GM19324 (cell line): ENCODE measurements around the gene GARIN5A.
A peak's percentile ranks its signal among the peaks of the same experiment; 100 is the strongest.

Source experiments
- ATAC-seq: cut with Tn5 transposase; IDR thresholded peaks from one replicate; pipeline ENCODE4 v1.9.1; 2021; ENCODE audit warnings: mild to moderate bottlenecking, moderate library complexity; ENCODE audit not compliant: unreplicated experiment, low FRiP score

The GARIN5A gene

DNA sequence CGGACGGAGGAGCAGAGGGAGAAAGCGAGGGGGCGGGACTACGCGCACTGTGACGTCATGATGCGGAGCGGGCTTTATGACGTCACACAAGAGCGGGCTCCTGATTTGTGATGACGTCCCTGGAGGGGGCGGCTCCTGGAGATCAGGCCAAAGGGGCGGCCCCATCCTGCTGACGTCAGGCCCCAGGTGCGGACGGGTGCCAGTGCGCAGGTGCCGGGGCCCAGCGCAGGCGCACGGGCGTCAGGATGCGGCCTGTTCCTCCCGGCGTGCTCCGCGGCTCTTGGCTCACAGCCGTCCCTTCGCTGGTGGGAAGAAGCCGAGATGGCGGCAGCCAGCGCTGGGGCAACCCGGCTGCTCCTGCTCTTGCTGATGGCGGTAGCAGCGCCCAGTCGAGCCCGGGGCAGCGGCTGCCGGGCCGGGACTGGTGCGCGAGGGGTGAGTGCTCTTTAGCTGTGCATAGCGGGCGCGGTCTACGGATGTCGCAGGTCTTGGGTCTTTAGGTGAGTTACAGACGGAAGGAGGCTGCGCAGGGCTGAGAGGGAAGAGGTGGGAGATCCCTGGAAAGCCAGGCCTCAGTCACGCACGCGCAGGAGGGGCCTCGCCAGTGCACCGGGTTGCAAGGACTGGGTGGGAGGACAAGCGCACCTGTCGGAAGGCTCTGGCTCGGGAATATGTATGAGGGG lies at the start of gene GARIN5A, which contains the start of gene EMC10:
TSS of gene GARIN5A (minus strand) at position 625 of the 683 bp plus-strand sequence. CDS start at position 165, 460 bp downstream.
TSS of gene EMC10 (plus strand) at position 284 of the 683 bp plus-strand sequence. CDS start at position 322, 38 bp downstream.
- peak; percentile 85 for ATAC-seq

DNA sequence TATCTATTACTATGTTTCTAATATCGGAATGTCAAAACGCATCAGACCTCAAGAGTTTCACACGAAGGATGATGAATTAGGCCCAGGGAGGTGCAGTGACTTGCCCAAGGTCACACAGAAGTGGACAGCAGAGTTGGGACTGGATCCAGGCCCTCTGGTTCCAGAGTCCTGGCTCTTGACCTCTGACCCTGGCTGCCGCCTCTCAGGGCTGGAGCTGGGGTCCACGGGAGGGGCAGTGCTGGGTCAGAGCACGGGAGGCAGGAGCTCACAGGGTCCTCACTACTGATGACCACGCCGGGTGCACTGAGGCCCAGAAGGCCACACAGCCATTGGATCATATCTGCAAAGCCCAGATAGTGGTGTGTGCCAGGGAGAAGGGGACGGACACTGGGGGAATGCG lies 46.2 kb upstream of the GARIN5A start:
- no peak for ATAC-seq

DNA sequence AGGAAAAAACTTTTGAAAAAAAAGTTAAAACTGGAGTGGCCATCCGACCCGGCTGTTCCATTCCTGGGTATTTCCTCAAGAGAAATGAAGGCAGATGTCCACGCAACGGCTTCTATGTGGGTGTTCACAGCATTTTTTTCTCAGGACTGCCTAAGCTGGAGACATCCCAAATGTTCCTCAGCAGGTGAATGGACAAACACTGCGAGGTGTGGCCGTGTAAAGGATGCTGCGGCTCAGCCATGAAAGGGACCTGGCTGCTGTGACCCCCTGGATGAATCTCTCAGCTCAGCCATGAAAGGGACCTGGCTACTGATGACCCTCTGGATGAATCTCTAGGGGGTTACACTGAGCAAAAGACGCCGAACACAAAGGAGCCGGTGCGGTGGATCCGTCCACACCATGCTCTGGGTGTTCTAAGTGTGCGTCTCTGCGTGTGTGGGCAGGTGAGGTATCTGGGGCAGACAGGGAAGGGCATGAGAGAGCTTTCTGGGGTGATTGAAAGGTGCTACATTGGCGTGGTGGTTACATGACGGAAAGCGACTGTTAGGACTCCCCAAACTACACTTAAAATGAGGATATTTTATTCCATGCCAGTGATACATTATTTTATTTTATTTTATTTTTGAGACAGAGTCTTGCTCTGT lies 44.3 kb upstream of the GARIN5A start:
- no peak for ATAC-seq

GRCh38 chr19:50519006-50519575 lies 42.4 kb upstream of the GARIN5A start:
- no peak for ATAC-seq

DNA sequence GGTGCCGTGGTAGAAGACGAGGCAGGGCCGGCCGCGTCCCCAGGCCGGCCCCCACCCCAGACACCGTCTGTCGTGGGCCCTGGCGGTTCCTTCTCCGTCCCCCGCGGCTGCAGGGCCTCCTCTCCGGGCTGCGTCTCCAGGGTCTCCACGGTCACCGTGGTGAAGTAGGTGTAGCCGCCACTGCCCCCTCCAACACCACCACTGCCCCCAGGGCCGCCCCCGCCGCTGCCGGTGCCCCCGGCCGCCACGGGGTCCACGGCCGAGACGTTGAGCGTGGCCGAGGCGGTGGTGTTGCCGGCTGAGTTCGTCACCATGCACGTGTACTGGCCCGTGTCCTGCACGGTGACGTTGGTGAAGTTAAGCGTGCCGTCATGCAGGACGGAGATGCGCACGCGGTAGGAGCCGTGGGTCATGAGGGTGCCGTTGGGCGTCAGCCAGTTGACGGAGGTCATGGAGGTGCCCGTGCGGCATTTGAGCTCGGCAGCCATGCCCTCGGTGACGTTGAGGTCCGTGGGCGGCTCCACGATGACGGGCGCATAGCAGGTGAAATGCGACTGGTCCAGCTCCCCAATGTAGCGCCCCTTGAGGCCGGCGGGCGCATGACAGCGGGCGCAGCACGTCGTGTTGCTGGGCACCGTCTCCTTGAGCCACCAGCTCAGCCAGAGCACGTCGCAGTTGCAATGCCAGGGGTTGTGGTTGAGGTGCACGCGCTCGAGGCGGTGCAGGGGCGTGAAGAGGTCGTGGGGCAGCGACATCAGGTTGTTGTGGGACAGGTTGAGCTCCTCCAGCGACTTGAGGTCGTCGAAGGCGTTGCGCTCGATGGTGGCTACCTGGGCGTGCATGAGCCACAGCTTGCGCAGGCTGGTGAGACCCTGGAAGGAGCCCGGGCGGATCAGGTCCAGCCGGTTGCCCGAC lies 41.7 kb upstream of the GARIN5A start:
- ATAC-seq: no peak

DNA sequence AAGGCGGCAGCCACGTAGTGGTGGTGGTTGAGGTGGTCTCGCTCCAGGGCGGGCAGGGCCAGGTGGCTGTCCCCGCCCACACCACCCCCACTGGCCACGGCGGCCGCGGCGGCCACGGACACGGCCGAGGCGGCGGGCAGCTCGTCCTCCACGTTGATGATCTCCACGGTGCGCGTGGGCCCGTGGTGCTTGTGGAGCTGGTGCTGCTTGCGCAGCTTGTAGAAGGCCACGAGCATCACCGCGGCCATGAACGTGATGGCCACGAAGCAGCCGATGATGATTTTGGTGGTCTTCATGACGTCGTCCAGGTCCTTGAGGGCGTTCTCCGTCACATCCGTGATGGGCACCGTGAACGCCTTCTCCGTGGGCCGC lies 41.0 kb upstream of the GARIN5A start:
- ATAC-seq: no peak

GRCh38 chr19:50516964-50517703 lies 40.5 kb upstream of the GARIN5A start:
- ATAC-seq: no peak

GRCh38 chr19:50516456-50516855 lies 39.8 kb upstream of the GARIN5A start:
- no peak for ATAC-seq

DNA sequence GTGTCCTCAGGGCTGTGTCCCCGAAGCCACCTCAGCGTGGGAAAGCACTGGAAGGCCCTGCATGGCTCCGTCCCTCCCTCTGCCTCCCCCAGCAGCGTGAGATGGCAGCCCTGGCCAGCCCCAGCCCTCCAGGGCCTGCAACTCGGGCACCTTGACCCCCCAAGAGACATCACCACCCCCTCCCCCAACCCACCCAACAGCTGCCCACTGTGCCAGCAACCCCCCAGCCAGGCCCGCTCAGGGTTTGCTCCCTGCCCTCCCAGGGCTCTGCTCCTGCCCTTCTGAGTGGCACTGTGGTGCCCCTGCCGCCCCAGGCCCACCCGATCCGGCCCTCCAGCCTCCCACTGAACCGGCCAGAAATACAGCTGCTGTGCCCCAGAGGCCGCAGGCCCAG lies 38.5 kb upstream of the GARIN5A start:
- ATAC-seq: no peak

DNA sequence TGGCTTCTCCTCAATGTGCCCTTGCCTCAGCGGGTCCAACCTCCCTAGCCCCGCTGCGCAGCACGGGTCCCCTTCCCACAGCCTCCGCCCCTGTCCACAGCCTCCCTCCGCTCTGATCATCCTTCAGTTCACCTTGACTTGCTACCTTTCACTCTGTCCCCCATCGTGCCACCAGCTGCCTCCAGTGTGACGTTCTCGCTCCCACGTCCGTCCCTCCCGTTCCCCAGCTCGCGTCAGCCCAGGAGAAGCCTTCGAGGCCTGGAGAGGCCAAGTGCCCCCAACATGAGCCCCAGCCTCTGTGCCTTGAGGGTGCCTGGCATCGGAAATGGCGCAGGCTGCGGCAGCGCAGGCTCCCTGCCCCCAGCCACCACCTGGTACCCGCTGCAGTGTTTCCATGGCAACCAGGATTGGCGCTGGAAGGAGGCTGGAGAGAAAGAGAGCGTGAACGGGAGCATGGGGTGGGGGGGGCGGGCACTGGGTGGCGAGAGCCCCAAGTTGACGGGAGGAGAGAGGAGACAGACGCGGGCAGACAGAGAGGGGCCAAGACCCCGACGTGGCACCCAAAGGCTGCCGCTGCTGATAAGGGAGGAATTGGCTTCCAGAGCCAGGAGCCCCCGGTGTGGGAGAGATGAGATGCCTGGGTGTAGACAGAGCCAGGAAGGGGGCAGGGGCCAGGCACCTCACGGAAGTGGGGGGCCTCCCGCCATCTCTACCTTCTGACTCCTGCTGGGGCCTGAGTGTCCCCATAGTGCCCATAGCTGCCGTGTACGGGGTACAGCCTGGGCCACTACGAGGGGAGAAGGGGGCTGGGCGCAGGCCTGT lies 37.9 kb upstream of the GARIN5A start:
- no peak for ATAC-seq

- ATAC-seq: no peak
Observed at GRCh38 chr19:50513746-50514345, 37.2 kb upstream of the GARIN5A start, which contains the start of gene ASPDH. Gene ASPDH, minus strand, starts transcription at chr19:50513913. Its CDS starts 90 bp downstream, at chr19:50513823.

DNA sequence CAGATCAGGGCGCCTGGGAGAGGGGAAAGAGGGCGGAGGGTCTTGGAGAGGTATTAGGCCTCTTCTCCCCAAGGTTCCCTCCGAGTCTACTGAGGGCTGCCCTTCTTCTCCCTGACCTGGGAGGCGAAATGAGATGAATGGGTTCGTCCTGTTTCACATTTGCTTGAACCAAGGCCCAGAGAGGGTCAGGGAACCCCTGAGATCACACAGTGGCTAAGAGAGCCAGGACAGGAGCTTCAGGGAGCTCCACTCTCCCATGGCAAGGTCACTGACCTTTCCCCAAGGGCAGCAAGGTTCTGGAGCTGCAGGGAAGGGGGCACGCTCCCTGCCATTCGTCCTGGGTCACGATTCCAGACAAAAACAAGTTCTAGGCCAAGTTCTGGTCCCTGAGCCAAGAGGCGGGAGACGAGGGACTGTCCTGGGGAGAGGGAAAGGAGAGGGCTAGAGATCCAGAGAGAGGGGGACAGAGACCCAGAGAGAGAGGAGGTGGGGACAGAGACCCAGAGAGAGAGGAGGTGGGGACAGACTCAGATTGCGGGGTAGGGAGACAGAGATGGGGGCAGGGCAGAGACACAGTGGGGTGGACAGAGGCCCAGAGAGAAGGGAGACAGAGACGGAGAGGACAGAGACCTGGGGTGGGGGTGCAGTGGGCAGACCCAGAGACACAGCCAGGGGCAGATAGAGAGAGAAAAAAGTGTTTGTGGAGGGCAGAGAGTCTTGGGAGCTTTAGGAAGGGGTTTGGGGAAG lies 36.5 kb upstream of the GARIN5A start:
- ATAC-seq: no peak

GRCh38 chr19:50512112-50512998 lies 35.7 kb upstream of the GARIN5A start:
- ATAC-seq: no peak

- ATAC-seq: peak; percentile 94
Observed at GRCh38 chr19:50511069-50511822, 34.6 kb upstream of the GARIN5A start, which contains the start of gene JOSD2. Gene JOSD2, minus strand, starts transcription at chr19:50511191. Its CDS starts 760 bp downstream, at chr19:50510431.

- no peak for ATAC-seq
Observed at GRCh38 chr19:50510700-50511068, 34.0 kb upstream of the GARIN5A start.

DNA sequence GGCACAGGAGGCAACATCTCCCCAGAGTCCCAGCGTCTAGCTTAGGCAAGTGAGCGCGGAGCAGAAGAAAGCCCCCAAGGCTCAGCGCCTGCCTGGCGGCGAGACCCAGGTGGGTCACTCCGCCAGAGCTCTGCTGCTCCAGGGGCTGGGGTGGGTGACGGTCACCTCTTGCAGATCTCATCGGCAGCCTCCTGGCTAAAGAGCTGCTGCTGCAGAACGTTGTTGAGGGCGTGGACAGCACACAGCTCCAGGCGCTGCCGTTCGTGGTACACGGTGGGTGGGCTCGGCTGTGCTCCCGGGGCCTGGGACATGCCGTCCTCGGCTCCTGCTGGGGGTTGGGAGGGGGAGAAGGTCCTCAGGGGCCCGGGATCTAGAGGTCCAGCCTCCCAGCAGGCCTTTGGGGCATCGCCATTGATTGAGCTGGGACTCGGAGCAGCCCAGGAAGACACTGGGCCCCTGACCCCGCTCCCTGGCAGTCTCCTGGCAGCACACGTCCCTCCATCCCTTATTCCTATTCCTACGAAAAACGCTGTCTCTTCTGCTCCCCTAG lies 33.5 kb upstream of the GARIN5A start:
- no peak for ATAC-seq
